Measurements from ENCODE around the gene CCDC183. TPM values are rescaled to one million over a fixed set of nuclear protein-coding genes. Genes with fewer than 3 reads are reported as not detected.

The CCDC183 gene
- total and polyA plus RNA-seq, 3 experiments from 2014 or later, result 0.26 to 0.73 TPM; not detected in 1

DNA sequence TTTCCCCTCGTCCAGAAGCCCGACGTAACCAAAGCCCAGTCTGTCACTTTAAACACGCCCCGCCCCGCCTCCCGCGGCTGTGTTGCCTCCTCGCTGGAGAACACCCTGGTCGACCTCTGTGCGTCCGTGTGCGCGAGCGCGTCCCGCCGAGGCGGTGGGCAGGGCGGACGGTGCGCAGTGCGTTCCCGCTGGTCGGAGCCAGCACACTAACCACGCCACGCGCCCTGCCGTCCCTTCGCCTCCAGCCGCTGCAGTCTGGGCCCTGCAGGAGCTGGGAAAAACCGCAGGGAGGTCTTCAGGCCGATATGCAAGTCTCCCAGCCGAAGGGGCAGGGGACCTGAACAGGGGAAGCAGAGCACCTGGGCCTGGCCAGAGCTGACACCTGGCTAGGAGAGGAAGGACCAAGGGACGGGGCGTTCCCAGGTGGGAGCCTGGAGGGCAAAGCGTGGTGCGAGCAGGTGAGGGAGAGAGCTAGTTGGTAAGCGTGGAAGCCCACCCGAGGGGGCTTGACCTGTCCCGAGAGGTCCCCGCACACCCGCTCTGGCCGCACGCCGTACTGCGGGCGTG lies 51.8 kb downstream of the CCDC183 start:
- peak overlapping the region; percentile 57 to 88 (median 78) for H3K27ac Mint-ChIP-seq
- POLR2A ChIA-PET, result interaction anchor here (0.5 to 0.6 kb wide), 2 partner anchors 24 to 118 kb away, joined by 5 to 6 read pairs; no protein-coding TSS in a partner anchor
- peaks cover 4% of the 10 kb centered on the region for H3K27me3 ChIP-seq (ENCODE audit: insufficient read depth, low read length, poor library complexity, severe bottlenecking)
- no peaks in the 10 kb centered on the region for H3K36me3 ChIP-seq (ENCODE audit: insufficient read depth, low read length)
- DNase-seq, result peak; percentile 47 to 81 (median 69)
- peaks cover 0 to 3% (median 0%) of the 10 kb centered on the region in 5 donors for H3K9me3 Mint-ChIP-seq
- H3K9me3 ChIP-seq (ENCODE audit: low read length), result no peaks in the 10 kb centered on the region
- CTCF ChIA-PET, result interaction anchor here (0.9 to 1.3 kb wide), 4 partner anchors 34 to 239 kb away, joined by 3 to 4 read pairs (median 3); partner anchors contain the start of gene MAN1B1
- H3K4me3 Mint-ChIP-seq, result peak overlapping the region; percentile 80 to 92 (median 89)
- peaks cover 23% of the 10 kb centered on the region for H3K4me1 ChIP-seq (ENCODE audit: insufficient read depth, low read length)
- H3K27me3 Mint-ChIP-seq, result peaks cover 11 to 27% of the 10 kb centered on the region in 2 donors
- H3K4me3 ChIP-seq (ENCODE audit: low read length), result peak overlapping the region; percentile 74
- H3K27ac ChIP-seq (ENCODE audit: low read depth, low read length), result peak overlapping the region; percentile 81
- H3K4me1 Mint-ChIP-seq, result peaks cover 4 to 35% (median 16%) of the 10 kb centered on the region in 3 donors
- H3K36me3 Mint-ChIP-seq, result peaks cover 0 to 5% (median 0%) of the 10 kb centered on the region in 3 donors

DNA sequence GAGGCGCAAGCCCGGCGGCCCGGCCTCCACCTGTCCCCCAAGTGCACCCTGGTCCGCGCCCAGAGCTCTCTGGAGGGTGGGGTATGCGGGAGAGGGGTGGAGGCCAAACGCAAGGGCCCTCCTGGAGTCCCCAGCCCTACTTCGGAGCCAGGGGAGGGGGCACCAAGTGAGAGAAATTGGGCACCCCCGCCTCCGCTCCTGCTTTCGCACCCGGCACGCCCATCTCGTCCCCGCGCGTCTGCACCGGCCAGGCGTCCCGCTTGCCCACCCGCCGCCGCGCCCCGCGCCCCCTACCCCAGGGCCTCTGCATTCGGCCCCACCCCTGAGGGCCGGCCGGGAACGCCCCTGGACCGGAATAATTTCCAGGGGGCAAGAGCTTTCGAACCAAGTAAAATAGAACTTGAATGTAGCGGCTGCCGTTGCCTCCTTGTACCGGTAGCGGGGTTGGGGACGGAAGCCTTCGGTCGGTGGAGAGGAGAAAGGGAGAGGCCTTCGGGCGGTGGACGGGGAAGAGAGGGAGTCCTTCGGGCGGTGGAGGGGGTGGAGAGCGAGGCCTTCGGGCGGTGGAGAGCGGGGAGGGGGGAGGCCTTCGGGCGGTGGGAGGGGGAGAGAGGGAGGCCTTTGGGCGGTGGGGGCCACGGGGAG lies 52.4 kb downstream of the CCDC183 start:
- no peaks in the 10 kb centered on the region for H3K9me3 ChIP-seq (ENCODE audit: low read length)
- peaks cover 18% of the 10 kb centered on the region for H3K4me1 ChIP-seq (ENCODE audit: insufficient read depth, low read length)
- H3K27me3 ChIP-seq (ENCODE audit: insufficient read depth, low read length, poor library complexity, severe bottlenecking), result peaks cover 4% of the 10 kb centered on the region
- peaks cover 10 to 26% of the 10 kb centered on the region in 2 donors for H3K27me3 Mint-ChIP-seq
- peak in 1 of 5 donors; percentile 22 for DNase-seq
- ChIA-PET POLR2A (interaction anchor here (0.5 to 0.6 kb wide), 3 partner anchors 24 to 221 kb away, joined by 3 to 6 read pairs (median 5); no protein-coding TSS in a partner anchor), CTCF (interaction anchor here (0.9 to 1.1 kb wide), 3 partner anchors 51 to 238 kb away, joined by 3 to 4 read pairs (median 3); partner anchors contain the start of gene MAN1B1)
- peaks cover 0 to 3% (median 0%) of the 10 kb centered on the region in 5 donors for H3K9me3 Mint-ChIP-seq
- peaks cover 0 to 5% (median 0%) of the 10 kb centered on the region in 3 donors for H3K36me3 Mint-ChIP-seq
- H3K4me1 Mint-ChIP-seq, result peaks cover 2 to 32% (median 14%) of the 10 kb centered on the region in 3 donors
- H3K27ac Mint-ChIP-seq, result peak overlapping the region in 1 of 8 donors; percentile 88
- H3K4me3 Mint-ChIP-seq, result peak overlapping the region; percentile 87 to 98 (median 90)
- peak overlapping the region; percentile 81 for H3K27ac ChIP-seq (ENCODE audit: low read depth, low read length)
- peak overlapping the region; percentile 88 for H3K4me3 ChIP-seq (ENCODE audit: low read length)
- no peaks in the 10 kb centered on the region for H3K36me3 ChIP-seq (ENCODE audit: insufficient read depth, low read length)

DNA sequence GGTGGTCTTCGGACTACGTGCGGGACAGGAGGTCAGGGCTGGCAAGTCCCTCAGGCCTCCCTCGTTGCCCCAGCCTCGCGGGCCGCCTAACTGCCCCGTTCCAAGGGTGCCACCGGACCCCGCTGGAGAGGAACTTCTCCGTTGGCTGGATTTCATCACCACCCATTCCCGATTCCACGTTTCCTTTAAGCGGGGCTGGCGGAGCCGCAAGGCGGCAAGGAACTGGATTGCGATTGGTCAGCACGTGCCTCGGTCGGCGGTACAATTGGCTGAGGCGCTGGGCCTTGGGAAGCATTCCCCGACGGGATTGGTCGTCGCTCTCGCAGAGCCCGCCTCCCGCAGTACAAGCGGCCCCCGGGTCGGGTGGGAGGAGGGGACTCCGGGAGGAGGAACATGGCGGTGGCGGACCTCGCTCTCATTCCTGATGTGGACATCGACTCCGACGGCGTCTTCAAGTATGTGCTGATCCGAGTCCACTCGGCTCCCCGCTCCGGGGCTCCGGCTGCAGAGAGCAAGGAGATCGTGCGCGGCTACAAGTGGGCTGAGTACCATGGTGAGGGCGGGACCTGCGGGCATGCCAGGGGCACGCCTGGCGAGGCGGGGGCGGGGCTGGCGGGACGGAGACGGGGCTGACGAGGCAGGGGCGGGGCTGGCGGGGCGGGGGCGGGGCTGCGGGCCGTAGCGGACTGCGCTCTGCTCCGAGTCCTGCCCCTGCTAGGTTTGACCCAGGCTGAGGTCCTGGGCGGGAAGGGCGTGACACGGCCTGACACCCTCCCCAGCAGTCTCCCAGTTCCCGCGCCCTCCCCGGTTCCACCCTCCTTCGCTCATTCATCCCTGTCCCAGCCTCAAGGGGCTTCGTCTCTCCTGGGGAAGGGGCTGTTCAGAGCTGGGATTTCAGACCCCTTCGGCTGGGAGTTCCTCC lies 53.2 kb downstream of the CCDC183 start, which contains the start of gene PHPT1:
PHPT1 (plus strand) TSS at position 372 of the 922 bp plus-strand sequence; CDS start at position 394, 22 bp downstream.
- Mint-ChIP-seq H3K36me3 (peaks cover 0 to 5% (median 0%) of the 10 kb centered on the region in 3 donors), H3K27ac (peak within 1 kb of the TSS; percentile 64 to 88 (median 84)), H3K27me3 (peaks cover 8 to 21% of the 10 kb centered on the region in 2 donors), H3K4me1 (peaks cover 0 to 27% (median 12%) of the 10 kb centered on the region in 3 donors), H3K4me3 (peak within 1 kb of the TSS; percentile 87 to 98 (median 90)), H3K9me3 (peaks cover 0 to 3% (median 0%) of the 10 kb centered on the region in 5 donors)
- Histone ChIP-seq H3K4me1 (ENCODE audit: insufficient read depth, low read length) (peaks cover 17% of the 10 kb centered on the region), H3K27ac (ENCODE audit: low read depth, low read length) (peak within 1 kb of the TSS; percentile 81), H3K27me3 (ENCODE audit: insufficient read depth, low read length, poor library complexity, severe bottlenecking) (peaks cover 4% of the 10 kb centered on the region), H3K9me3 (ENCODE audit: low read length) (no peaks in the 10 kb centered on the region), H3K4me3 (ENCODE audit: low read length) (peak within 1 kb of the TSS; percentile 88), H3K36me3 (ENCODE audit: insufficient read depth, low read length) (no peaks in the 10 kb centered on the region)
- POLR2A ChIA-PET, result interaction anchor here (0.5 kb wide), 1 partner anchor 221 kb away, joined by 3 read pairs; the partner anchor contains the start of gene SAPCD2
- DNase-seq, result peak; percentile 94 to 98 (median 96)
- CTCF ChIA-PET, result no interaction called here

- peaks cover 17% of the 10 kb centered on the region for H3K4me1 ChIP-seq (ENCODE audit: insufficient read depth, low read length)
- peaks cover 4% of the 10 kb centered on the region for H3K27me3 ChIP-seq (ENCODE audit: insufficient read depth, low read length, poor library complexity, severe bottlenecking)
- no peaks in the 10 kb centered on the region for H3K9me3 ChIP-seq (ENCODE audit: low read length)
- Mint-ChIP-seq H3K27ac (peak overlapping the region in 2 of 8 donors; percentile 80 to 88), H3K4me1 (peaks cover 0 to 27% (median 12%) of the 10 kb centered on the region in 3 donors), H3K36me3 (peaks cover 0 to 5% (median 0%) of the 10 kb centered on the region in 3 donors), H3K4me3 (peak overlapping the region; percentile 66 to 92 (median 89)), H3K9me3 (peaks cover 0 to 3% (median 0%) of the 10 kb centered on the region in 5 donors), H3K27me3 (peaks cover 8 to 19% of the 10 kb centered on the region in 2 donors)
- peak overlapping the region; percentile 50 for H3K4me3 ChIP-seq (ENCODE audit: low read length)
- POLR2A ChIA-PET, result interaction anchor here (0.5 kb wide), 1 partner anchor 220 kb away, joined by 3 read pairs; the partner anchor contains the start of gene SAPCD2
- no peak for DNase-seq
- peak overlapping the region; percentile 61 for H3K27ac ChIP-seq (ENCODE audit: low read depth, low read length)
- CTCF ChIA-PET, result no interaction called here
- H3K36me3 ChIP-seq (ENCODE audit: insufficient read depth, low read length), result no peaks in the 10 kb centered on the region
Observed at GRCh38 chr9:136849960-136850865, 54.1 kb downstream of the CCDC183 start.

- DNase-seq, result peak in 1 of 5 donors; percentile 39
- peaks cover 0 to 5% (median 0%) of the 10 kb centered on the region in 3 donors for H3K36me3 Mint-ChIP-seq
- H3K4me3 ChIP-seq (ENCODE audit: low read length), result no peak overlapping the region
- POLR2A ChIA-PET, result interaction anchor here (0.6 kb wide), 1 partner anchor 148 kb away, joined by 3 read pairs; no protein-coding TSS in a partner anchor
- peaks cover 17% of the 10 kb centered on the region for H3K4me1 ChIP-seq (ENCODE audit: insufficient read depth, low read length)
- CTCF ChIA-PET, result interaction anchor here (1.5 to 1.6 kb wide), 2 partner anchors 9 to 196 kb away, joined by 3 to 6 read pairs; partner anchors contain the start of gene AJM1
- peaks cover 8 to 17% of the 10 kb centered on the region in 2 donors for H3K27me3 Mint-ChIP-seq
- peak overlapping the region in 1 of 8 donors; percentile 27 for H3K27ac Mint-ChIP-seq
- no peak overlapping the region for H3K27ac ChIP-seq (ENCODE audit: low read depth, low read length)
- H3K9me3 Mint-ChIP-seq, result peaks cover 0 to 3% (median 0%) of the 10 kb centered on the region in 5 donors
- no peaks in the 10 kb centered on the region for H3K9me3 ChIP-seq (ENCODE audit: low read length)
- peaks cover 4% of the 10 kb centered on the region for H3K27me3 ChIP-seq (ENCODE audit: insufficient read depth, low read length, poor library complexity, severe bottlenecking)
- H3K4me1 Mint-ChIP-seq, result peaks cover 0 to 27% (median 12%) of the 10 kb centered on the region in 3 donors
- peak overlapping the region in 1 of 7 donors; percentile 68 for H3K4me3 Mint-ChIP-seq
- H3K36me3 ChIP-seq (ENCODE audit: insufficient read depth, low read length), result no peaks in the 10 kb centered on the region
Observed at GRCh38 chr9:136850866-136851775, 55.0 kb downstream of the CCDC183 start.
